ENCODE data around the gene USP24. TPM values are rescaled to one million over a fixed set of nuclear protein-coding genes. Genes with fewer than 3 reads are reported as not detected.

USP24 gene
- polyA plus RNA-seq, 1 experiment = 20.9 TPM

DNA sequence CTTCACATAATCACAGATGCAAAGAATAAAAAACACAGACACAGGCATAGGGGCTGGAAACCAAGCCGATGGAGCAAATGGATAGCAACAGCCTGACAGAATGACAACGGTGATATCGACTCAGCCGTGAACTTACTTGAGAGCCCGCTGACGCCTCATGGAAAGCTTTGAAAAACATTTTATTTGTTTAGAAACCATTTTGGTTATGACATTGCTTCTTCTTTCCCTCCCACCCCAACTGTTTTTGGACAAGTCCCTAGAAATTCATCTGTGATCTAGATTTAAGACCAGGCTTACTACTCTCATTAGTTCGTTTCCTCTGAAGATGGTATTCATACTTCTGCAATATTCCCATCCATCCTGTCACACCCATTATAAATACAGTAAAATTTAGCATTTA is 130.9 kb downstream of the USP24 start:
- ChIA-PET CTCF (no interaction called here), POLR2A (no interaction called here)
- Histone ChIP-seq H3K27me3 (ENCODE audit: control insufficient read depth, insufficient read depth, low read length) (no peaks in the 10 kb centered on the region), H3K9me3 (ENCODE audit: control insufficient read depth, insufficient read depth, low read length) (no peaks in the 10 kb centered on the region), H3K4me3 (ENCODE audit: low read depth, low read length) (no peak overlapping the region), H3K27ac (ENCODE audit: low read depth, low read length) (no peak overlapping the region)
- TF ChIP-seq, protein P1, sequence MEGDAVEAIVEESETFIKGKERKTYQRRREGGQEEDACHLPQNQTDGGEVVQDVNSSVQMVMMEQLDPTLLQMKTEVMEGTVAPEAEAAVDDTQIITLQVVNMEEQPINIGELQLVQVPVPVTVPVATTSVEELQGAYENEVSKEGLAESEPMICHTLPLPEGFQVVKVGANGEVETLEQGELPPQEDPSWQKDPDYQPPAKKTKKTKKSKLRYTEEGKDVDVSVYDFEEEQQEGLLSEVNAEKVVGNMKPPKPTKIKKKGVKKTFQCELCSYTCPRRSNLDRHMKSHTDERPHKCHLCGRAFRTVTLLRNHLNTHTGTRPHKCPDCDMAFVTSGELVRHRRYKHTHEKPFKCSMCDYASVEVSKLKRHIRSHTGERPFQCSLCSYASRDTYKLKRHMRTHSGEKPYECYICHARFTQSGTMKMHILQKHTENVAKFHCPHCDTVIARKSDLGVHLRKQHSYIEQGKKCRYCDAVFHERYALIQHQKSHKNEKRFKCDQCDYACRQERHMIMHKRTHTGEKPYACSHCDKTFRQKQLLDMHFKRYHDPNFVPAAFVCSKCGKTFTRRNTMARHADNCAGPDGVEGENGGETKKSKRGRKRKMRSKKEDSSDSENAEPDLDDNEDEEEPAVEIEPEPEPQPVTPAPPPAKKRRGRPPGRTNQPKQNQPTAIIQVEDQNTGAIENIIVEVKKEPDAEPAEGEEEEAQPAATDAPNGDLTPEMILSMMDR (IDR thresholded peaks at IDR 0.05; ENCODE audit: low read depth, low read length) = no peak
- DNase-seq (ENCODE audit: low read depth, low spot score) = no peak

- Histone ChIP-seq H3K9me3 (ENCODE audit: control insufficient read depth, insufficient read depth, low read length) (no peaks in the 10 kb centered on the region), H3K27me3 (ENCODE audit: control insufficient read depth, insufficient read depth, low read length) (no peaks in the 10 kb centered on the region), H3K27ac (ENCODE audit: low read depth, low read length) (no peak overlapping the region), H3K4me3 (ENCODE audit: low read depth, low read length) (no peak overlapping the region)
- POLR2A ChIA-PET = no interaction called here
- TF ChIP-seq, protein P1 (IDR thresholded peaks at IDR 0.05; ENCODE audit: low read depth, low read length) = no peak
- CTCF ChIA-PET = interaction anchor here (0.8 to 3.5 kb wide), 2 partner anchors 10 to 60 kb away, joined by 3 to 26 read pairs; no protein-coding TSS in a partner anchor
- no peak for DNase-seq (ENCODE audit: low read depth, low spot score)
Observed at GRCh38 chr1:55081905-55082296, 133.3 kb downstream of the USP24 start.

- POLR2A ChIA-PET = no interaction called here
- no peaks in the 10 kb centered on the region for H3K9me3 ChIP-seq (ENCODE audit: control insufficient read depth, insufficient read depth, low read length)
- no peak overlapping the region for H3K4me3 ChIP-seq (ENCODE audit: low read depth, low read length)
- peak; percentile 23 for DNase-seq (ENCODE audit: low read depth, low spot score)
- no peaks in the 10 kb centered on the region for H3K27me3 ChIP-seq (ENCODE audit: control insufficient read depth, insufficient read depth, low read length)
- TF ChIP-seq, protein P1 (IDR thresholded peaks at IDR 0.05; ENCODE audit: low read depth, low read length) = no peak
- peak overlapping the region; percentile 66 for H3K27ac ChIP-seq (ENCODE audit: low read depth, low read length)
- CTCF ChIA-PET = interaction anchor here (0.8 to 3.5 kb wide), 3 partner anchors 9 to 136 kb away, joined by 3 to 26 read pairs (median 6); no protein-coding TSS in a partner anchor
Observed at GRCh38 chr1:55081188-55081904, 133.8 kb downstream of the USP24 start.

DNA sequence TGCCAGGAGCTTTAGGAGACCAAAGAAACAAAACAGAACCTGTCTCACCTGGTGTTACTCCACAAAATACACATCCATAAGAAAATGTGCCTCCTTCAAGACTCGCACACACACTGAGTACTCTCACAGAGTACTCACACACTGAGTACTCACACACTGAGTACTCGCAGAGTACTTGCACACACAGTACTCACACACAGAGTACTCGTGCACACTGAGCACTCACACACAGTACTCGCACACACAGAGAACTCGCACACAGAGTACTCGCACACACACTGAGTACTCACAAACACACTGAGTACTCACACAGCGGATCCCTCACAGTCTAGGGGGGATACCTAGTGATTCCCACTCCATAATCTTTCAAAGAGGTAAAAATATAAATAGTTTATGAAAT is 135.5 kb downstream of the USP24 start:
- POLR2A ChIA-PET = no interaction called here
- Histone ChIP-seq H3K27me3 (ENCODE audit: control insufficient read depth, insufficient read depth, low read length) (no peaks in the 10 kb centered on the region), H3K4me3 (ENCODE audit: low read depth, low read length) (no peak overlapping the region), H3K9me3 (ENCODE audit: control insufficient read depth, insufficient read depth, low read length) (no peaks in the 10 kb centered on the region), H3K27ac (ENCODE audit: low read depth, low read length) (no peak overlapping the region)
- TF ChIP-seq, protein P1 (IDR thresholded peaks at IDR 0.05; ENCODE audit: low read depth, low read length) = no peak
- DNase-seq (ENCODE audit: low read depth, low spot score) = no peak
- CTCF ChIA-PET = interaction anchor here (1.6 to 3.5 kb wide), 2 partner anchors 8 to 135 kb away, joined by 6 to 26 read pairs; no protein-coding TSS in a partner anchor

GRCh38 chr1:55078470-55078869 is 136.7 kb downstream of the USP24 start:
- Histone ChIP-seq H3K27me3 (ENCODE audit: control insufficient read depth, insufficient read depth, low read length) (no peaks in the 10 kb centered on the region), H3K4me3 (ENCODE audit: low read depth, low read length) (no peak overlapping the region), H3K9me3 (ENCODE audit: control insufficient read depth, insufficient read depth, low read length) (no peaks in the 10 kb centered on the region), H3K27ac (ENCODE audit: low read depth, low read length) (no peak overlapping the region)
- TF ChIP-seq, protein P1 (IDR thresholded peaks at IDR 0.05; ENCODE audit: low read depth, low read length) = no peak
- ChIA-PET CTCF (interaction anchor here (0.7 kb wide), 1 partner anchor 69 kb away, joined by 3 read pairs; no protein-coding TSS in a partner anchor), POLR2A (no interaction called here)
- DNase-seq (ENCODE audit: low read depth, low spot score) = no peak
